ENCODE results near the gene TMEM17. TPM values are rescaled to one million over a fixed set of nuclear protein-coding genes. Genes with fewer than 3 reads are reported as not detected.

TMEM17 gene
- total and polyA plus RNA-seq, 2 experiments from 2014 or later, result 1.8 to 5.0 TPM

- DNase-seq (ENCODE audit: low read depth in 1 of 2, low spot score in 1 of 2), result no peak
- no peaks in the 10 kb centered on the region for H3K9me3 ChIP-seq (ENCODE audit: low read depth)
- no peak for TF ChIP-seq CTCF (IDR thresholded peaks at IDR 0.05; ENCODE audit: low read depth, low read length)
Observed at GRCh38 chr2:62495761-62496160, 10.2 kb downstream of the TMEM17 start.

GRCh38 chr2:62492048-62492447, 13.9 kb downstream of the TMEM17 start:
- no peaks in the 10 kb centered on the region for H3K27me3 ChIP-seq

More at GRCh38 chr2:62495761-62496160, 10.2 kb downstream of the TMEM17 start:
- Histone ChIP-seq H3K27ac (no peak overlapping the region), H3K27me3 (no peaks in the 10 kb centered on the region), H3K36me3 (no peaks in the 10 kb centered on the region), H3K4me3 (no peak overlapping the region), H3K4me1 (ENCODE audit: low read depth) (peaks cover 14% of the 10 kb centered on the region)

GRCh38 chr2:62489702-62490101, 16.3 kb downstream of the TMEM17 start:
- no peak for DNase-seq (ENCODE audit: low read depth in 1 of 2, low spot score in 1 of 2)
- H3K36me3 ChIP-seq, result no peaks in the 10 kb centered on the region
- no peaks in the 10 kb centered on the region for H3K27me3 ChIP-seq
- no peaks in the 10 kb centered on the region for H3K9me3 ChIP-seq (ENCODE audit: low read depth)
- H3K4me1 ChIP-seq (ENCODE audit: low read depth), result no peaks in the 10 kb centered on the region
- H3K27ac ChIP-seq, result no peak overlapping the region
- no peak for TF ChIP-seq CTCF (IDR thresholded peaks at IDR 0.05; ENCODE audit: low read depth, low read length)
- no peak overlapping the region for H3K4me3 ChIP-seq

More at GRCh38 chr2:62492048-62492447, 13.9 kb downstream of the TMEM17 start:
- DNase-seq (ENCODE audit: low read depth in 1 of 2, low spot score in 1 of 2), result no peak
- no peak overlapping the region for H3K27ac ChIP-seq
- H3K4me1 ChIP-seq (ENCODE audit: low read depth), result peaks cover 8% of the 10 kb centered on the region
- no peaks in the 10 kb centered on the region for H3K9me3 ChIP-seq (ENCODE audit: low read depth)
- H3K4me3 ChIP-seq, result no peak overlapping the region
- TF ChIP-seq CTCF (IDR thresholded peaks at IDR 0.05; ENCODE audit: low read depth, low read length), result no peak
- H3K36me3 ChIP-seq, result no peaks in the 10 kb centered on the region

- H3K27me3 ChIP-seq, result no peaks in the 10 kb centered on the region
- H3K4me1 ChIP-seq (ENCODE audit: low read depth), result no peaks in the 10 kb centered on the region
- no peak overlapping the region for H3K4me3 ChIP-seq
- no peaks in the 10 kb centered on the region for H3K36me3 ChIP-seq
- H3K9me3 ChIP-seq (ENCODE audit: low read depth), result no peaks in the 10 kb centered on the region
- DNase-seq (ENCODE audit: low read depth in 1 of 2, low spot score in 1 of 2), result peak in 1 of 2 donors; percentile 47
- no peak for TF ChIP-seq CTCF (IDR thresholded peaks at IDR 0.05; ENCODE audit: low read depth, low read length)
- H3K27ac ChIP-seq, result no peak overlapping the region
Observed at GRCh38 chr2:62489162-62489561, 16.8 kb downstream of the TMEM17 start.

GRCh38 chr2:62486439-62486765, 19.6 kb downstream of the TMEM17 start:
- H3K36me3 ChIP-seq, result no peaks in the 10 kb centered on the region
- H3K27me3 ChIP-seq, result no peaks in the 10 kb centered on the region
- H3K4me1 ChIP-seq (ENCODE audit: low read depth), result no peaks in the 10 kb centered on the region
- H3K4me3 ChIP-seq, result no peak overlapping the region
- no peak overlapping the region for H3K27ac ChIP-seq
- no peaks in the 10 kb centered on the region for H3K9me3 ChIP-seq (ENCODE audit: low read depth)
- no peak for DNase-seq (ENCODE audit: low read depth in 1 of 2, low spot score in 1 of 2)
- no peak for TF ChIP-seq CTCF (IDR thresholded peaks at IDR 0.05; ENCODE audit: low read depth, low read length)
